ENCODE data around the gene ASIC4. TPM values are rescaled to one million over a fixed set of nuclear protein-coding genes. Genes with fewer than 3 reads are reported as not detected.
A peak's percentile ranks its signal among the peaks of the same experiment; 100 is the strongest.

ASIC4 gene
- total RNA-seq, 1 donor from 2014 or later, result 0.26 TPM

GRCh38 chr2:219542931-219543595 is 28.8 kb downstream of the ASIC4 start:
- H3K9me3 ChIP-seq (ENCODE audit: low read depth), result no peaks in the 10 kb centered on the region
- peak overlapping the region; percentile 86 for H2AFZ ChIP-seq (replicated peaks)
- peaks cover 21% of the 10 kb centered on the region for H4K20me1 ChIP-seq (ENCODE audit: low read depth)
- Mint-ChIP-seq H3K9me3 (no peaks in the 10 kb centered on the region), H3K4me3 (peak overlapping the region; percentile 88), H3K27ac (no peak overlapping the region), H3K27me3 (ENCODE audit: insufficient read depth, low read depth) (peaks cover 18% of the 10 kb centered on the region), H3K36me3 (peaks cover 16% of the 10 kb centered on the region), H3K4me1 (peaks cover 34% of the 10 kb centered on the region)
- peaks cover 22% of the 10 kb centered on the region for H3F3A ChIP-seq (ENCODE audit: low read depth)
- H3K79me2 ChIP-seq (ENCODE audit: low read depth), result no peaks in the 10 kb centered on the region
- H3K9ac ChIP-seq, result peak overlapping the region; percentile 14
- no peaks in the 10 kb centered on the region for H3K36me3 ChIP-seq
- DNase-seq (ENCODE audit: low spot score), result peak; percentile 74
- H3K4me3 ChIP-seq, result peak overlapping the region; percentile 86
- H3K4me2 ChIP-seq, result peak overlapping the region; percentile 87
- H3K27ac ChIP-seq, result no peak overlapping the region
- TF ChIP-seq EZH2 (IDR thresholded peaks at IDR 0.05), result peak; percentile 42
- TF ChIP-seq, protein P1, sequence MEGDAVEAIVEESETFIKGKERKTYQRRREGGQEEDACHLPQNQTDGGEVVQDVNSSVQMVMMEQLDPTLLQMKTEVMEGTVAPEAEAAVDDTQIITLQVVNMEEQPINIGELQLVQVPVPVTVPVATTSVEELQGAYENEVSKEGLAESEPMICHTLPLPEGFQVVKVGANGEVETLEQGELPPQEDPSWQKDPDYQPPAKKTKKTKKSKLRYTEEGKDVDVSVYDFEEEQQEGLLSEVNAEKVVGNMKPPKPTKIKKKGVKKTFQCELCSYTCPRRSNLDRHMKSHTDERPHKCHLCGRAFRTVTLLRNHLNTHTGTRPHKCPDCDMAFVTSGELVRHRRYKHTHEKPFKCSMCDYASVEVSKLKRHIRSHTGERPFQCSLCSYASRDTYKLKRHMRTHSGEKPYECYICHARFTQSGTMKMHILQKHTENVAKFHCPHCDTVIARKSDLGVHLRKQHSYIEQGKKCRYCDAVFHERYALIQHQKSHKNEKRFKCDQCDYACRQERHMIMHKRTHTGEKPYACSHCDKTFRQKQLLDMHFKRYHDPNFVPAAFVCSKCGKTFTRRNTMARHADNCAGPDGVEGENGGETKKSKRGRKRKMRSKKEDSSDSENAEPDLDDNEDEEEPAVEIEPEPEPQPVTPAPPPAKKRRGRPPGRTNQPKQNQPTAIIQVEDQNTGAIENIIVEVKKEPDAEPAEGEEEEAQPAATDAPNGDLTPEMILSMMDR (IDR thresholded peaks at IDR 0.05), result no peak
- TF ChIP-seq EZH2phosphoT487 (IDR thresholded peaks at IDR 0.05), result peak; percentile 64
- H3K27me3 ChIP-seq, result peaks cover 30% of the 10 kb centered on the region
- H3K4me1 ChIP-seq, result peaks cover 21% of the 10 kb centered on the region

DNA sequence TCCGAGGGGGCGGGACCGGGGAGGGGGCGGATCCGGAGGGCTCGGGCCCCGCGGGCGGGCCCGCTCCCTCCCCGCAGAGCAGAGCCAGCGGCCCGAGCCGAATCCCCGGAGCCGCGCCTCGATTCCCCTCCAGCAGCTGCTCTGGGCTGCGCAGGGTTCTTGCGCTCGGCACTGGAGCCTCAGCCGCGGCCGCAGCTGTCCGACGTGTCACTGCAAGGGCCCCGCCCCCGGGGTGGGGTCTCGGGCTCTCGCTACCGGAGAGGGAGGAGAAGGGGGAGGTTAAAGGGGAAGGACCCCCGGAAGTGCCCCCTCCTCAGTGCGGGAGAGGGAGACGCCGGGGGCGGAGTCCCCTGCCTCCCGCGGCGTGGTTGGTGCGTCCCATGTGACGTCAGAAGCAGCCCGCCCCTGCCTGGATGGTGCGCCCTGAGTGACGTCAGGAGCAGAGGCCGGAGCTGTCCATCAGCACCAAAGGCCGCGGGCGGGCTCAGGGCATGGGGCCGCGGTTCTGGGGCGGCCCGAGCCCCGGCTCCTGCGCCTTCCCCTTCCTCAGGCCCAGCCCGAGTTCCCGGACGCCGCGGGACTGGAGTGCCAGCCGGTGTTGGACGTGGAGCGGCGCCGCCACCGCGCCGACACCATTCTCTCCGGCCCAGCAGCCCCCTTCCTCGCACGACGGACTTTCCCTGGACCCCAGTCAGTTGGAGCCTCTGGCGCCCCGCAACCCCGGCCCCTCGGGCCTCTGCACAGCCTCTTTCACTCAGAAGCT is 29.5 kb downstream of the ASIC4 start, which contains the start of the genes CHPF and TMEM198:
CHPF (minus strand) TSS at position 214 of the 763 bp plus-strand sequence. CDS start 271 bp downstream, outside the sequence.
TMEM198 (plus strand) TSS at position 433 of the 763 bp plus-strand sequence. CDS start 700 bp downstream, outside the sequence.
- TF ChIP-seq EZH2 (IDR thresholded peaks at IDR 0.05), result no peak
- TF ChIP-seq, protein P1 (IDR thresholded peaks at IDR 0.05), result no peak
- TF ChIP-seq EZH2phosphoT487 (IDR thresholded peaks at IDR 0.05), result no peak
- H3K9ac ChIP-seq, result peak within 1 kb of the TSS; percentile 14
- peak within 1 kb of the TSS; percentile 86 for H2AFZ ChIP-seq (replicated peaks)
- no peaks in the 10 kb centered on the region for H3K36me3 ChIP-seq
- peaks cover 22% of the 10 kb centered on the region for H3F3A ChIP-seq (ENCODE audit: low read depth)
- peak within 1 kb of the TSS; percentile 92 for H3K4me2 ChIP-seq
- peaks cover 30% of the 10 kb centered on the region for H3K27me3 ChIP-seq
- H4K20me1 ChIP-seq (ENCODE audit: low read depth), result peaks cover 21% of the 10 kb centered on the region
- H3K4me1 Mint-ChIP-seq, result peaks cover 27% of the 10 kb centered on the region
- H3K4me3 Mint-ChIP-seq, result peak within 1 kb of the TSS; percentile 92
- peaks cover 13% of the 10 kb centered on the region for H3K36me3 Mint-ChIP-seq
- peaks cover 20% of the 10 kb centered on the region for H3K27me3 Mint-ChIP-seq (ENCODE audit: insufficient read depth, low read depth)
- no peak within 1 kb of the TSS for H3K27ac ChIP-seq
- H3K79me2 ChIP-seq (ENCODE audit: low read depth), result no peaks in the 10 kb centered on the region
- H3K9me3 ChIP-seq (ENCODE audit: low read depth), result no peaks in the 10 kb centered on the region
- peak; percentile 100 for DNase-seq (ENCODE audit: low spot score)
- H3K4me1 ChIP-seq, result peaks cover 14% of the 10 kb centered on the region
- peak within 1 kb of the TSS; percentile 47 for H3K27ac Mint-ChIP-seq
- peak within 1 kb of the TSS; percentile 86 for H3K4me3 ChIP-seq
- H3K9me3 Mint-ChIP-seq, result no peaks in the 10 kb centered on the region

GRCh38 chr2:219544567-219544966 is 30.3 kb downstream of the ASIC4 start:
- H3K4me3 Mint-ChIP-seq, result peak overlapping the region; percentile 92
- H3K4me1 Mint-ChIP-seq, result peaks cover 20% of the 10 kb centered on the region
- no peak overlapping the region for H3K27ac ChIP-seq
- H3K4me1 ChIP-seq, result peaks cover 13% of the 10 kb centered on the region
- H3K9me3 Mint-ChIP-seq, result no peaks in the 10 kb centered on the region
- peak overlapping the region; percentile 47 for H3K27ac Mint-ChIP-seq
- H3K4me3 ChIP-seq, result peak overlapping the region; percentile 86
- H2AFZ ChIP-seq (replicated peaks), result peak overlapping the region; percentile 2
- TF ChIP-seq EZH2phosphoT487 (IDR thresholded peaks at IDR 0.05) (no peak), EZH2 (IDR thresholded peaks at IDR 0.05) (no peak)
- TF ChIP-seq, protein P1 (IDR thresholded peaks at IDR 0.05), result no peak
- H3F3A ChIP-seq (ENCODE audit: low read depth), result peaks cover 22% of the 10 kb centered on the region
- peaks cover 22% of the 10 kb centered on the region for H3K27me3 Mint-ChIP-seq (ENCODE audit: insufficient read depth, low read depth)
- peak overlapping the region; percentile 92 for H3K4me2 ChIP-seq
- peaks cover 21% of the 10 kb centered on the region for H4K20me1 ChIP-seq (ENCODE audit: low read depth)
- DNase-seq (ENCODE audit: low spot score), result no peak
- H3K9me3 ChIP-seq (ENCODE audit: low read depth), result no peaks in the 10 kb centered on the region
- no peak overlapping the region for H3K9ac ChIP-seq
- H3K36me3 Mint-ChIP-seq, result peaks cover 13% of the 10 kb centered on the region
- no peaks in the 10 kb centered on the region for H3K79me2 ChIP-seq (ENCODE audit: low read depth)
- peaks cover 30% of the 10 kb centered on the region for H3K27me3 ChIP-seq
- H3K36me3 ChIP-seq, result no peaks in the 10 kb centered on the region

Measured in neural progenitor cell (in vitro differentiated cells).